Kasumi-1 (cell line): ENCODE data around the gene MOB3B.

Source experiments
- DNase-seq, 2 experiments: peaks; one replicate each; lab custom pipeline; 2025; lab: John Stamatoyannopoulos, UW

The MOB3B gene

GRCh38 chr9:27338527-27338903 is 191.1 kb downstream of the MOB3B start:
- no peak for DNase-seq

GRCh38 chr9:27337833-27338526 is 191.6 kb downstream of the MOB3B start:
- DNase-seq: peak; percentile 7 to 8

GRCh38 chr9:27337236-27337635 is 192.4 kb downstream of the MOB3B start:
- DNase-seq: no peak

- DNase-seq: no peak
These were observed 192.8 kb downstream of the MOB3B start for GRCh38 chr9:27336829-27337228.

DNA sequence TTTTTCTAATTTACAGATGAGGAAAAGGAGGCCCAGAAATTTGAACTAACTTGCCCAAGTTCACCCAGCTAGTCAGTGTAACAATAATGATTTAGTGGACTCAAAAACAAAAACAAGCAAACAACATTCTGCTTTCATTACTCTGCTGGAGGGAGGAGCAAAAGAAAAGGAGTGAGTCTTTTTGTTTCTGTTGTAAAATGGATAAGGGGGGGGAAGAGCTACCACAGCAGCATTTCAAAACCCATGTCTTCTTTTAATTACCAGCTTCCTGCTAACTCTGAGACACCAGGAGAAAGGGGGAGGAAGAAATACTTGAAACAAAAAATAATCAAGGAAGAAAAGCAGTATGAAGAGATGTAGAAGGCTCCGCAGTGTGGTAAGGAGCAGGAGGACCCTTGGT is 193.5 kb downstream of the MOB3B start:
- DNase-seq: no peak

DNA sequence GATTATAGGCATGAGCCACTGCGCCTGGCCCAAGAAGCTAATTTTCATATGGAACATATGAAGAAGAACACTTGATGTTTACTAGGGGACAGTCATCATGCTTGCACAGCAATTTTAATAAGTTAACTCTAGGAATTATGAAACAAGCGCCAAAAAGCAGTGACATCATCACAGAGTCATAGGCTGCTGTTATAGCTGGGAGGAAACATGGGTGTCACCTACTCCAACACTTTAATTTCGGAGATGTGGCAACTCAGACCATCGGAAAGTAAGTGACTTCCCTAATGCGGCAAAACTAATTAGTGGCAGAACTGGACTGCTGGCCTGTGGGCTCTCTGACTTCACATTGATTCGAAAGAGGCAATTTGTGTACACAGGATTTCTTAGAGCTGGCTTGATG is 194.5 kb downstream of the MOB3B start:
- DNase-seq: no peak

- peak; percentile 53 to 55 for DNase-seq
These were observed 196.2 kb downstream of the MOB3B start for GRCh38 chr9:27333241-27334052.

DNA sequence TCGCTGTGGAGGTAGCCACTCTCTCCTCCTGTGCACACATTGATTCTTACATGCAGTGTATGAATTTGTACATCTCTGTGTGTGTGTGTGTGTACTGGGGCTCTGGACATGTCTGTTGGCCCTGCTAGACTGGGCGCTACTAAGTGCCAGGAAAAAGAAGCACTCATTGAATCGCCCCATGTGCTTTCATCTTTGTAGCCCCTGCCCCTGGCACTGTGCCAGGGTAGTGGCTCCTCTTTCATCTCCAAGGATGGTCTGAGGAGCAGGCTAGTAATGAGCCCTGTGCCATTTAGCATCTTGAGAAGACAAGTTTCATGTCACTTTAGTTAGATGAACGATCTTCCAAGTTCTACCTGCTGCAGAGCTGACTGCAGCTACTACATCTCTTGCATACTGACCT is 198.2 kb downstream of the MOB3B start:
- DNase-seq: no peak

- no peak for DNase-seq
These were observed 200.3 kb downstream of the MOB3B start for GRCh38 chr9:27329291-27329690.

GRCh38 chr9:27328483-27328882 is 201.1 kb downstream of the MOB3B start:
- DNase-seq: no peak

- no peak for DNase-seq
These were observed 218.4 kb downstream of the MOB3B start for GRCh38 chr9:27311184-27311583.

DNA sequence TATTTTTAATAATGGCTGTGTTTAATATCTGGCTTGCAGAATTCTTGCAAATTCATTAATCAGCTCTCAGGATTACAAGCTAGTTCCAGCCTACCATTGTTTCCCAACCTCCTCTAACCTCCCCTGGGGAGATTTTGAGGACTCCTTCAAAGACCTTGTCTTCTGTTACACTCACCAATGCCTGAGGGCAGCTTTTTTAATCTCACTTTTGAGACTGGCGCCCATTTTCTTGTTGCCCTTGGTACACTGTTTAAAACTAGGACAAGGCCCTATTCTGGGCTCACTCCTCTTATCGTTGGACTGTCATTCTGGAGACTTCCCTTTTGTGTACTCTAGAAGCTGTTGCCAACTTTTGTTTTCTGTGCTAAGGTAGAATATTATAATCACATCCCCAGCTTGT is 219.0 kb downstream of the MOB3B start:
- no peak for DNase-seq

DNA sequence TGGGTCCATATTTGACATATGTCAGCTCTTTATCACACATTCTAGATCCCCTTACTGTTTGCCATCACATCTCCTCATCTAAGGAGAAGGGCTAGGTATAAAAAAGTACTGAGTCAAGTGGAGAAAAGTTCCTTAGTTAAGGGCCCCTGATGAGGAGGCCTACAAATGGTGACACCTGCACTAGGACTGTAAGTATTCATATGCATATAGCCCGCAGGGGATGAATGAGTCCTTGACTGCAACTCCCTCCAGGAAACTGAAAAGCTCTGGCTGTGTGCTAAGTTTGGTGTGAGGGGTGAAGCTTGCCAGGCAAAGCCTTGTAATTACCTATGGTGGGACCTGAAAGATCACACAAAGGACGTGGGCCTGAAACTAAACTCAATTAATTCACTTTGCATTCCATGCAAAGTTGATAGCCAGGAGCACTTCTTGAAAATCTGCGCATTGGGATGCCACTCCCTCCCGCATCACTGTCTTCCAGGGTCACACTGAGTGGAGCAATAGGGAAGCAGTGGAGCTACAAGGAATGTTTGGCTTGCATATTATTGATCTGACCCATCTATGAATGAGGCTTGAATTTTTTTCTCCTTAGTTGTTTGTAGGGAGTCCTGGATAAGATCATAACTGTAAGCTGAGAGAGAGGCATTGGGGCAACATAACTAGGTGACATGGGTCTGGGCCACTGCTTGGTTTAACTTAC is 220.8 kb downstream of the MOB3B start:
- no peak for DNase-seq

DNA sequence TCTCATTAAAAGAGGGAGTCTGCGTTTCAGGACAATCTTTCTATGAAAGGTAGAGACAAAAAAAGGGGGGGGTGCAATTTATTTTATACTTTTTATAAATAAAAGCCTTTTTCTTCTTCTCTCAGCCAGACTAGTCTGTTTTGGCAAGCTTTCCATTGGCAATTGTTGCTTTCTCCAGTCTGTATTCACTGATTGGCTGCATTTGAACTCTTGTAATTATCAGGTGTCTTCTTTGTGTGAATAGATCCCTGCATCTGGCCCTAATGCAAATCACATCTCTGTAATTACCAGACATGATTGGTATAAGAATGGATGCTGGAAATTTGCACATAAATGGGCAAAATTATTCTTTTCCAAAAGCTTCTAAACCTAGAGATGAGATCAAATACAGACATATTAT is 225.1 kb downstream of the MOB3B start:
- DNase-seq: no peak

DNA sequence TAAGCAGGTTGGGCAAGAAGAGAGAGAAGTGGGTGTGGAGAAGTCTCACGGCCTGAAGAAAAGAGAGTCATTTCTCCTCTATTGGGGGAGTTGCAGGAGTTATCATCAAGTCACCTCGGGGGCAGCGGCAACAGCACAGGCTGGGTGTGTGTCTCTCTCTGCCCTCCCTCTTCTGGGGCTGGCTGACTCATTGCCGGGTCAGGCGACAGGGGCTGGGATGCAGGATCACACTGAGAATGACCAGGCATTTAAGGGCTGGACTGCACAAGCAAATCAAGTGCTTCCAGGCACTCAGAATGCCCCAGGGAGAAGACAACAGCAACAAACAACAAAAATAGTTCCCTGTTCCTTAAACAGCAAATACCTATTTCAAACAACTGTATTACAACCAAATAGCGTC is 226.4 kb downstream of the MOB3B start:
- DNase-seq: no peak

DNA sequence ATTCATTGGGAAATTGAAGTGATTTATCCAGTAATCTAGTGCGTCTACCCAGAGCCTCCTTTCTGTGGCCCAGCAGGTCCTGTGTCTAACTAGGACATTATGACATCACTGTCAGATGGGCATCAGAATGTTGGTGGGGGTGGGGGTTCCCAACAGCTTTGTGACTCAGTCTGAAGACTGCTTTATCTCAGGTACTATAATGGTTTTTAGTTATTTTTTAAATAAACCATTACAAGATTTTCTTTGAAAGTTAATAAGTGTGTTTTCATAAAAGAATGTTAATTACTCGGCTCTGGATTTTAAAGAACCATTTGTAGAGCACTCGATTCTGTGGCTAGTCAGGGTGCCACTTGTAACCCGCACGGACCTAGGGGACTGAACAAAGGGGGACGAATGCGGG is 232.6 kb downstream of the MOB3B start, which contains the start of gene EQTN:
EQTN (minus strand) TSS at position 101 of the 400 bp plus-strand sequence; CDS start at position 6, 95 bp downstream.
- DNase-seq: no peak

GRCh38 chr9:27293996-27294395 is 235.6 kb downstream of the MOB3B start:
- no peak for DNase-seq

GRCh38 chr9:27292659-27293405 is 236.8 kb downstream of the MOB3B start:
- no peak for DNase-seq

GRCh38 chr9:27291292-27291691 is 238.3 kb downstream of the MOB3B start:
- no peak for DNase-seq

GRCh38 chr9:27282269-27282668 is 247.3 kb downstream of the MOB3B start:
- no peak for DNase-seq

DNA sequence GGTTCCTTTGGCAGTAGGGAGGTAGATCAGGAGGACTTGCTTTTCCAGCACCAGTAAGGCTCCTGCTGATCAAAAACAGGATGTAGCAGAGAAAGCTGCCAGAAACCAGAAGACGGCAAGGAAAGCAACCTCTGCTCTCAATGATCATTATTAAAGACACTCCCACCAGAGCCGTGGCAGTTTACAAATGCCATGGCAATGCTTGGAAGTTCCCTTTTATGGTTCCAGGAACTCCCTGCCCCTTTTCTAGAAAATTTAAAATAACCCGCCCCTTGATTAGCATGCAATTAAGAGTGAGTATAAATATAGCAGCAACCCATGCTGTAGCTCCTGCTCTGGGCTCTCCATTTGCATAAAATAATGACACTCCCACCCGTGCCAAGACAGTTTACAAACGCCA is 248.8 kb downstream of the MOB3B start:
- DNase-seq: no peak

GRCh38 chr9:27280249-27280648 is 249.4 kb downstream of the MOB3B start:
- no peak for DNase-seq
